ENCODE results near the gene OTOF.

- TF ChIP-seq CTCF (IDR thresholded peaks at IDR 0.05), result no peak
- no peak for TF ChIP-seq POLR2A (IDR thresholded peaks at IDR 0.05)
Observed at GRCh38 chr2:26421961-26422360, 56.0 kb downstream of the OTOF start.

Measured in uterus (tissue), 2 donors.